ENCODE measurements around the gene PSMA7.

The PSMA7 gene

GRCh38 chr20:62186096-62186426, 42.9 kb upstream of the PSMA7 start:
- TF ChIP-seq CTCF (IDR thresholded peaks at IDR 0.05; ENCODE audit: extremely low read depth, insufficient read depth, missing control alignments), result no peak
- DNase-seq (ENCODE audit: low spot score), result no peak
- in situ Hi-C loops (cut with MboI; ENCODE audit: low pct_unique_long_range_greater_than_20kb, low sequenced_read_pairs, unreplicated experiment), result no loop called here

- in situ Hi-C loops (cut with MboI; ENCODE audit: low pct_unique_long_range_greater_than_20kb, low sequenced_read_pairs, unreplicated experiment), result no loop called here
- DNase-seq (ENCODE audit: low spot score), result no peak
- TF ChIP-seq CTCF (IDR thresholded peaks at IDR 0.05; ENCODE audit: extremely low read depth, insufficient read depth, missing control alignments), result no peak
Measured at GRCh38 chr20:62183426-62184142, 40.4 kb upstream of the PSMA7 start.

- in situ Hi-C loops (cut with MboI; ENCODE audit: low pct_unique_long_range_greater_than_20kb, low sequenced_read_pairs, unreplicated experiment), result no loop called here
- no peak for TF ChIP-seq CTCF (IDR thresholded peaks at IDR 0.05; ENCODE audit: extremely low read depth, insufficient read depth, missing control alignments)
- DNase-seq (ENCODE audit: low spot score), result peak; percentile 100
Measured at GRCh38 chr20:62182469-62183425, 39.6 kb upstream of the PSMA7 start, which contains the start of gene MTG2. Gene MTG2 (plus strand): TSS chr20:62183028. CDS start chr20:62193421, 10,393 bp downstream.

GRCh38 chr20:62181808-62182207, 38.6 kb upstream of the PSMA7 start:
- no peak for TF ChIP-seq CTCF (IDR thresholded peaks at IDR 0.05; ENCODE audit: extremely low read depth, insufficient read depth, missing control alignments)
- no peak for DNase-seq (ENCODE audit: low spot score)
- in situ Hi-C loops (cut with MboI; ENCODE audit: low pct_unique_long_range_greater_than_20kb, low sequenced_read_pairs, unreplicated experiment), result no loop called here

GRCh38 chr20:62179162-62179504, 35.9 kb upstream of the PSMA7 start:
- in situ Hi-C loops (cut with MboI; ENCODE audit: low pct_unique_long_range_greater_than_20kb, low sequenced_read_pairs, unreplicated experiment), result no loop called here
- no peak for DNase-seq (ENCODE audit: low spot score)
- no peak for TF ChIP-seq CTCF (IDR thresholded peaks at IDR 0.05; ENCODE audit: extremely low read depth, insufficient read depth, missing control alignments)

GRCh38 chr20:62178316-62179161, 35.3 kb upstream of the PSMA7 start:
- in situ Hi-C loops (cut with MboI; ENCODE audit: low pct_unique_long_range_greater_than_20kb, low sequenced_read_pairs, unreplicated experiment), result no loop called here
- DNase-seq (ENCODE audit: low spot score), result no peak
- no peak for TF ChIP-seq CTCF (IDR thresholded peaks at IDR 0.05; ENCODE audit: extremely low read depth, insufficient read depth, missing control alignments)

Data from GM13977 (cell line).